Daoy (cell line): ENCODE measurements around the gene ZCCHC7. TPM values are rescaled to one million over a fixed set of nuclear protein-coding genes. Genes with fewer than 3 reads are reported as not detected.
A peak's percentile ranks its signal among the peaks of the same experiment; 100 is the strongest.
"Not testable (repeated sequence)": the region's sequence is repeated elsewhere in the genome, so short reads cannot be mapped to it uniquely, and the experiment has no call there.

Experiments used
- DNase-seq: peaks from one replicate; pipeline ENCODE4 v3.0.0-alpha.2; 2015; ENCODE audit warnings: low read depth
- total RNA-seq: library from RNA; depleted of rRNA; stranded (reverse); fragments of >200 nt; shearing (Covaris generic); gene quantifications from 2 replicates; pipeline ENCODE4 v1.2.3, GENCODE V29; 2014

Gene ZCCHC7
- total RNA-seq, 1 experiment from 2014 or later: 15.9 TPM

GRCh38 chr9:37373621-37374020, 253.2 kb downstream of the ZCCHC7 start:
- no peak for DNase-seq

DNA sequence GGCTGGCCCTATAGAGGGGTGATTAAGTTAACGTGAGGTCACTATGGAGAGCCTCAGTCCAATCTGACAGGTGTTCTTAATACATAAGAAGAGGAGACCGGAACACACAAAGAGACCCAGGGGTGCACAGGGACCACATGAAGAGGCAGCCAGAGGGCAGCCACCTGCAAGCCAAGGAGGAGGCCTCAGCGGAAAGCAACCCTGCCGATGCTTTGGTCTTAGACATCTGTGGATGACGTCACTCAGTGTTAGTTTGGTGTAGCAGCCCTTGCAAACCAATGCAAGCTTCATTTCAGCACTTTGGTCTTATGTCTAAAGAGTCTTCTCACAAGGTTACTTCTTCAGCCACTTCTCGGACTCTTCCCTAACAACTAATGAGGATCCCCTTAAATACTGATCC, 254.5 kb downstream of the ZCCHC7 start:
- no peak for DNase-seq

DNA sequence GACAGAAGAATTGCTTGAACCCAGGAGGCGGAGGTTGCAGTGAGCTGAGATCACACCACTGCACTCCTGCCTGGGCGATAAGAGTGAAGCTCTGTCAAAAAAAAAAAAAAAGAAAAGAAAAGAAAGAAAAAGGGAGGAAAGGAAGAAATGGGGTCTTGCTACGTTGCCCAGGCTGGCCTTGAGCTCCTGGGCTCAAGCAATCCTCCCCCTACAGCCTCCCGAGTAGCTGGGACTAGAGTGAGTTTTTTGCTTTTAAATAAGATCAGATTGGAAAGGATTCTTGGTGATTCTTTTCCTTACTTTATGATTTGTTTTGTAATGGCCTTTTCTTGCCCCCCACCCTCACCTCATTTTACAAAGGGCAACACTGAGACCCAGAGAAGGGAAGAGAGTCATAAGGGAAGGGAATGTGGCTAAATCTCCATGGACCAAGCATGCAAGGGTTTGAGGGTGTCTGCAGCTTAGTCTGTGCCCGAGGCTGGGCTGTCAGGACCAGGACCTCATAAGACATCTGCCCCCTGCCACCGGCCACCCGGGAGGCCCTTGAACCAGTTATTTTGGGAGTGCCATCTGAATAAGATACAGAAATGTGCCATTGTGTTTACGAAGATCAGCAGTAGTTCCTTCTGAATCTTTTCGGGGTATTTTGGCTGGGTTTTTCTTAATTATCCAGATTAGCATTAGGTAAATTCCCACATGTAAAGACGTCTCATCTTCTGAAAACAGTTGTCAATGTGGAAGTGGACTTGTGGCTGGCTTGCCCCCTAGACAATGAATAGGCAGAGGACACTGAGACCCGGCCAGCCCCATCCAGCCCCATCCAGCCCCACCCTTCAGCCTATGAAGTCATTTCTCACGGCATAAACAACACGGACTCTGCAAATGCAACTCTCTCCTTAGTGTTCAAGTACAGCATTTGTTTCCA, 257.6 kb downstream of the ZCCHC7 start:
- DNase-seq: no peak

DNA sequence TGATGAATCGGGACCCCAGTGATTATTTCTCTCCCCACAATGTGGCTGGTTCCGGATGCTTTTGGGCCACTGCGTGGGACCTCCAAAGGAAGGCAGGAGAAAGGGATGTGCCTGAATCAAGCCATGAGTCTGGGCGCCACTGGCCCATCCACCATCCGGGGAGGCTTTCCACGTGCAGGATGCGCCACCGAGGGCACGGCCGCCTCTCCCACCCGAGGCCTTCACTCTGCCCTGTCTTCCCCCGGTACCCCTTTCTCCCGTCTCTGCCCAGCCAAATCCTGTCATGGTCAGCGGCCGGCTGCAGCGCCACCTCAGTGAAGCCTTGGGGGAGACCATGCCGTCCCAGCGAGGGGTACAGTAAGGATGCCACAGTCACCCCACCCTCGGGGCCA, 258.2 kb downstream of the ZCCHC7 start:
- no peak for DNase-seq

GRCh38 chr9:37379835-37380234, 259.5 kb downstream of the ZCCHC7 start:
- DNase-seq: no peak

DNA sequence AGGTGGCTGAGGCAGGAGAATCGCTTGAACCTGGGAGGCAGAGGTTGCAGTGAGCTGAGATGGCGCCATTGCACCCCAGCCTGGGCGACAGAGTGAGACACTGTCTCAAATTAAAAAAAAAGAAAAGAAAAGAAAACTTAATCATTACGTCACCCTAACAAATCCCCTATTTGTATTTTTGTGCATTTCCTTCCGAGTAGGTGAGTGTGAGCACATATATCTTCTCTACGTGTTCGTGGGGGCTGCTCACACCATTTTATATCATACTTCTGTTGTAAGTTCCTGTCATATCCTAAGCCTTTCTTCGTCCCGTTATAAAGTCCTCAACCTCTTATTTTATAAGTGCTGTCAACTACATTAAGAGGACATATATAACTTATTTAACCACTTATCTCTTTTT, 260.2 kb downstream of the ZCCHC7 start:
- DNase-seq: no peak

GRCh38 chr9:37381094-37381741, 260.8 kb downstream of the ZCCHC7 start:
- no peak for DNase-seq

DNA sequence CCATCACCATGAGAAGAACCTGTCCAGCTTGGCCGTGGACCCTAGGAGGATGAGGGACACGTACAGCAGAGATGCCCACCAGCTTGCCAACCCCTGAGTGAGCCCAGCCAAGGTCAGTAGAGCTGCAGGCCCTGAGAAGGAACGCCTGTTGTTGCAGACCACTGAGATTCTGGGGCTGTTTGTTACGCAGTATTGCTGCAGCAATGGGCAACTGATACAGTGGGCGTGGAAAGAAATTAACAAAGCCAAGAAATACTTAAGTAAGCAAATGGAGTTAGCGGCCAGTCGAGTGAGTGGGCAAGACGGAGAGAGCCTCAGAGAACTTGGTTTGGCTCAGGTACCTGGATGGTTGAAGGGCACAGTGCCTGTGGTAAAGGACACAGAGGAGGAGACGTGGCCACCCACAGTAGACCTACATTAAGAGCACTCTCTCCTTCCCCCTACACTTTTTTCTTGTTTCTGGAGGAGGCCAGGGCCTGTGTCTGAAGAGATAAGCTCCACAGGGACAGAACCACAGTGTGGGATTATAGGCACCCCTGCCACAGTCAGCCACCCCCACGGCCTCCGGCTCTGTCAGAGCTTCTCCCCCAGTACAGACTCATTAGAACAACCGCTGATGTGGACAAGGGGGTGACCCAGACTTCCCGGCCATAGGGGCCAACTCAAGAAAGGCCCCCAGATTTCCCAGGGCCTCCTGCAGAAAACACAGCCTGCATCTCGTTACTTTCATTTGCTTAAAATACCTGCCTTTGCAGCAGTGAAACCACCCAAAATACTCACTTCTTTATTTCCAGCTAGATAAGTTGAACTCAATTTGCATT, 262.0 kb downstream of the ZCCHC7 start:
- DNase-seq: no peak

DNA sequence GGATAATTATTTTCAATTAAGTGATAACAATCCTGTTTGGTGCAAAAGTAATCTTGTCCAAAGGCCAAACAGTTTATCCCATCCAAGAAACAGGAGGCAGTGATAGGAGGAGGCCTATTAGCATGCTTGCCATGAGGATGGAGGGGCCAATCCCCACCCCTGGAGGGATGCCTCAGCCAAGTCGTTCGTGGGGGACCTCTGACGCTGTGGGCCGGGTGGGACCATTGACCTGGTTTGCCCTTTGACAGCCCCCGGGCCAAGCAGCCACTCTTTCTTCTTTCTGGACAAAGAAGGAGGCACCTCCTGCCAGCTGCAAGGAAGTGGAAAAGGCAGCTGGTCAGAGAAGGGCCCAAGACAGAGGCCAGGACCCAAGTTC, 262.6 kb downstream of the ZCCHC7 start:
- no peak for DNase-seq

DNA sequence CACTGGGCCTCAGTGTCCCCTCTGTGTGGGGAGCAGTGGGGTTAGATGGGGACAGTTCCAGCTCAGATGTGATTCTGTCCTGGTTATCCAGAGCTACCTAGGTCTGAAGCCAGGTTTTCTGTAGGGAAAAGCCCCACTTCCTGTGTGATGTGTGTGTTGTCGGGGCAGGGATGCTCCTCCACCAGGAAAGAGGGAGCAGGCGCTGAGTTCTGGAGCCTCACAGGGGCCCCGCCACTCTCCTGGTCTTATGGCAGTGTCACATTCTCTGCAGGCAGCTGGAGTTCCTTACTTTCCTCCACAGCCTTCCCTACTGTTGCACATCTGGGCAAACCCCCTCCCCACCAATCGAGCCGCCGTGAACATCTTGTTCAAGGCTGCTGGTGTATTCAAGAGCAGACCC, 263.0 kb downstream of the ZCCHC7 start:
- no peak for DNase-seq

DNA sequence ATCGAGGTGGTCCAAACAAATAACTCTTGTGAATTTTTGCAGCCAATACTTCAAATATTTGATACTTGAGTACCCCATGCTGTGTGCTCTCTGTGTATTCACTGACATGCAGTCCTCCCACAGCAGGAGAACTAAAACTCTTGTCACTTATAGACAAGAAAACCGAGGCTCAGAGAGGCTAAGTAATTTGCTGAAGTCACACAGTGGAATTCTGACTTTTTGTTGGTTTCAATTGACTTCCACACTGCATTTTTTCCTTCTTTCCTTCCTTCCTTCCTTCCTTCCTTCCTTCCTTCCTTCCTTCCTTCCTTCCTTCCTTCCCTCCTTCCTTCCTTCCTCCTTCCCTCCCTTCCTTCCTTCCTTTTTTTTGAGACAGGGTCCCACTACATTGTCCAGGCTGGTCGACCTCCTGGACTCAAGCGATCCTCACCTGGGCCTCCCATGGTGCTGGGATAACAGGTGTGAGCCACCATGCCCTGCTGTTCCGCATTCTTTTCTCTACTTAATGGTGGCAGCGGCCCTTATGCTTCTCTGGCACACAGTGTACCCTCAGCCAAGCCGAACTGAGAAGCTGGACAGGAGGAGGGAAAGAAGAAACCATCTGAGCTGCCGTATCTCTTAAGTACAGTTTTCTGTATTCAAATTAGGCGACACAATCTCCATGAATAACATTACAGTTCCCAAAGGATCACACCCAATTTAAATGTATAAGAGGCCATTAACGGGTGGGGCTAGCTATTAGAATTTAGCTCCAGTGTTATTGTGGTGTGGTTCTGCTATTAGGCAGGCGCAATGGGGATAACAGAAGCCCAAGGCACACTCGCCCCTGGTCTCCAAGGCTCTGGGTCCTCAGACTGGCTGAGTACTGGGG, 263.7 kb downstream of the ZCCHC7 start:
- DNase-seq: no peak

GRCh38 chr9:37385286-37385685, 264.9 kb downstream of the ZCCHC7 start:
- no peak for DNase-seq

- no peak for DNase-seq
Measured at GRCh38 chr9:37386988-37387387, 266.6 kb downstream of the ZCCHC7 start.

GRCh38 chr9:37390759-37391158, 270.4 kb downstream of the ZCCHC7 start:
- peak; percentile 53 for DNase-seq

- no peak for DNase-seq
Measured at GRCh38 chr9:37392272-37392671, 271.9 kb downstream of the ZCCHC7 start.

- no peak for DNase-seq
Measured at GRCh38 chr9:37395229-37395628, 274.9 kb downstream of the ZCCHC7 start.

- DNase-seq: no peak
Measured at GRCh38 chr9:37395663-37396062, 275.3 kb downstream of the ZCCHC7 start.

DNA sequence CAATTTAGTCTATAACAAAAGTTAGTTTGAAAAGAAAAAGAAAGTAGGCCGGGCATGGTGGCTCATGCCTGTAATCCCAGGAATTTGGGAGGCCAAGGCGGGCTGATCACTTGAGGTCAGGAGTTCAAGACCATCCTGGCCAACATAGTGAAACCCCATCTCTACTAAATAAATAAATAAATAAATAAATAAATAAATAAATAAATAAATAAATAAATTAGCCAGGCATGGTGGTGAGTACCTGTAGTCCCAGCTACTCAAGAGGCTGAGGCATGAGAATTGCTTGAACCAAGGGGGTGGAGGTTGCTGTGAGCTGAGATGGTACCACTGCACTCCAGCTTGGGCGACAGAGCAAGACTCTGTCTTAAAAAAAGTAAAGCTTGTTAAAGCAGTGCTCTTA, 277.6 kb downstream of the ZCCHC7 start:
- not testable (repeated sequence) for DNase-seq

GRCh38 chr9:37398464-37399025, 278.2 kb downstream of the ZCCHC7 start:
- DNase-seq: no peak

GRCh38 chr9:37399336-37399735, 279.0 kb downstream of the ZCCHC7 start:
- DNase-seq: no peak

DNA sequence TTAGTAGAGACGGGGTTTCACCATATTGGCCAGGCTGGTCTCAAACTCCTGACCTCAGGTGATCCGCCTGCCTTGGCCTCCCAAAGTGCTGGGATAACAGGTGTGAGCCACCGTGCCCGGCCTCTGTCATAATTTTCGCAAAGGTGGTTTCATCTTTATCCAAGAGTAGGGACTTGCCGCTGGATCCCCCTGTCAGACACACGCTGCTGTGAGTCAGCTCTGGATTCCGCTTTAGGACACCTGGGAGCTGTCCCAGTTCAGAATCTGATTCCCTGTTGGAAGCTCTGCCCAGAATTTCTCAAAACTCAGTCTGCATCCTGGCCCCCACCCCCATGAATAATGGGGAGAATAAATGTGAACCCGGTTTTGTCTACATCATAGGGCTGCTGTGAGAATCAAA, 284.2 kb downstream of the ZCCHC7 start:
- no peak for DNase-seq
